ENCODE data around the gene WDR88.

- TF ChIP-seq CTCF (IDR thresholded peaks at IDR 0.05) (no peak), POLR2A (IDR thresholded peaks at IDR 0.05) (no peak)
Observed at GRCh38 chr19:33224694-33225457, 93.0 kb downstream of the WDR88 start.
